PC-9 (cell line): ENCODE data around the gene PAQR6. TPM values are rescaled to one million over a fixed set of nuclear protein-coding genes. Genes with fewer than 3 reads are reported as not detected.

Experiments used
- BruUV-seq: library from RNA; stranded (reverse); fragments of 400-500 nt; replicated peaks from 2 replicates; lab custom pipeline; 2021; lab: Mats Ljungman, UMichigan
- CTCF ChIA-PET: fragments of 300-600 bp; sonication (Branson Sonifier 250); formaldehyde crosslinking; loops from one replicate; lab custom pipeline; 2022; ENCODE audit warnings: antibody characterized with exemption; lab: Charles Lee
- POLR2A ChIA-PET: fragments of 300-600 bp; sonication (Branson Sonifier 250); formaldehyde crosslinking; loops from one replicate; lab custom pipeline; 2022; ENCODE audit warnings: antibody characterized with exemption; ENCODE audit not compliant: unreplicated experiment; lab: Charles Lee
- DNase-seq, 2 experiments: peaks; one replicate each; pipeline versions ENCODE4 v3.0.0 to v3.0.0-alpha.2; 2015 to 2022; ENCODE audit warnings: mixed read lengths in 1 of 2
- H2AFZ ChIP-seq: fragments of 200-600 bp; sonication (generic); 2 replicates; pipeline ENCODE4 v1.8.1; 2017; ENCODE audit warnings: antibody characterized with exemption
- H3F3A ChIP-seq: fragments of 200-600 bp; sonication (generic); 2 replicates; pipeline ENCODE4 v1.8.1; 2017; ENCODE audit warnings: antibody characterized with exemption, mild to moderate bottlenecking, low read depth; ENCODE audit not compliant: insufficient read depth
- H3K27ac ChIP-seq: fragments of 200-600 bp; sonication (generic); 2 replicates; pipeline ENCODE4 v1.6.1; 2016; ENCODE audit warnings: mixed run types
- H3K27me3 ChIP-seq: fragments of 200-600 bp; sonication (generic); 2 replicates; pipeline ENCODE4 v1.6.1; 2016; ENCODE audit warnings: low read depth, mixed run types; ENCODE audit not compliant: insufficient read depth
- H3K36me3 ChIP-seq: fragments of 200-600 bp; sonication (generic); 2 replicates; pipeline ENCODE4 v1.6.1; 2016; ENCODE audit warnings: low read depth, mixed run types
- H3K4me1 ChIP-seq: fragments of 200-600 bp; sonication (generic); replicated peaks from 2 replicates; pipeline ENCODE4 v1.6.1; 2016; ENCODE audit warnings: mixed run types; ENCODE audit not compliant: insufficient read depth
- H3K4me2 ChIP-seq: fragments of 200-600 bp; sonication (generic); 2 replicates; pipeline ENCODE4 v1.6.1; 2017; ENCODE audit warnings: mixed run types
- H3K4me3 ChIP-seq: fragments of 200-600 bp; sonication (generic); 2 replicates; pipeline ENCODE4 v1.6.1; 2016; ENCODE audit warnings: mixed run types
- H3K79me2 ChIP-seq: fragments of 200-600 bp; sonication (generic); 2 replicates; pipeline ENCODE4 v1.6.1; 2017; ENCODE audit warnings: low read depth, mixed run types
- H3K9me2 ChIP-seq: fragments of 200-600 bp; sonication (generic); 2 replicates; pipeline ENCODE4 v1.8.1; 2017; ENCODE audit warnings: mild to moderate bottlenecking; ENCODE audit not compliant: insufficient read depth
- H3K9me3 ChIP-seq: fragments of 200-600 bp; sonication (generic); 2 replicates; pipeline ENCODE4 v1.8.1; 2016; ENCODE audit warnings: low read depth; ENCODE audit not compliant: insufficient read depth
- H4K20me1 ChIP-seq: fragments of 200-600 bp; sonication (generic); 2 replicates; pipeline ENCODE4 v1.8.1; 2017; ENCODE audit not compliant: insufficient read depth
- EZH2 ChIP-seq: fragments of 200-600 bp; sonication (generic); IDR thresholded peaks from 2 replicates; pipeline ENCODE4 v1.8.0; 2017; ENCODE audit warnings: antibody characterized with exemption, low read depth
- intact Hi-C: fragments of 100-400 bp; cut with micrococcal nuclease; formaldehyde crosslinking; loops from one replicate; pipeline ENCODE4 v1.10.0; 2022; ENCODE audit not compliant: unreplicated experiment
- total RNA-seq: library from RNA; stranded (reverse); gene quantifications from 2 replicates; pipeline ENCODE4 v1.2.3, GENCODE V29; 2021
- TF ChIP-seq, protein P1 (sequence below): fragments of 200-600 bp; sonication (generic); conservative IDR thresholded peaks from 2 replicates; pipeline ENCODE4 v1.6.1; 2017; ENCODE audit warnings: mixed run types, antibody characterized with exemption, mild to moderate bottlenecking, moderate library complexity

The PAQR6 gene
- total RNA-seq, 1 experiment from 2014 or later, result 12.3 TPM

DNA sequence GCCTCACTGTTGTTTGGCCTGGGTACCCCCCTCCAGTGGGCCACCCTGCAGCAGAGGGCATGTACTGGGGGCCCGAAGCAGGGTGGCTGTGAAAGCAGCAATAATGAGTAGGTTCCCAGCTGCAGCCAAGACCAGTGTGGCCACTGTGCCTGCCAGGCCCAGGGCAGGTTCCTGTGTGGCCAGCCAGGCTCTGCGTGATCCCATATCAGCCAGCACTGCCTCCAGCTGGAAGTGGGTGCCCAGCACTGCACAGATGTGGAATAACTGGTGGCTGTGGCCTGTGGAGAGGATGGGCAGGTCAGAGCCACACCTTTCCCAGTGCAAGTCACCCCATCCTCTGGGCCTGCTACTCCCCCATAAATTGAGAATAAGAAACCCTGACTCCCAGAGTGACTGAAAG is 3.7 kb downstream of the PAQR6 start:
- intact Hi-C loops, result no loop called here
- no peaks in the 10 kb centered on the region for H3K9me3 ChIP-seq
- ChIA-PET CTCF (no interaction called here), POLR2A (no interaction called here)
- H2AFZ ChIP-seq, result no peak overlapping the region
- H3F3A ChIP-seq, result peaks cover 21% of the 10 kb centered on the region; the same call in 1 of the 2 replicates
- no peak overlapping the region for H3K4me3 ChIP-seq
- no peaks in the 10 kb centered on the region for H3K9me2 ChIP-seq
- BruUV-seq, result no TSS peak
- no peaks in the 10 kb centered on the region for H3K36me3 ChIP-seq
- H3K27me3 ChIP-seq, result no peaks in the 10 kb centered on the region
- no peaks in the 10 kb centered on the region for H3K79me2 ChIP-seq
- no peaks in the 10 kb centered on the region for H3K4me1 ChIP-seq
- no peak for TF ChIP-seq EZH2
- TF ChIP-seq, protein P1, sequence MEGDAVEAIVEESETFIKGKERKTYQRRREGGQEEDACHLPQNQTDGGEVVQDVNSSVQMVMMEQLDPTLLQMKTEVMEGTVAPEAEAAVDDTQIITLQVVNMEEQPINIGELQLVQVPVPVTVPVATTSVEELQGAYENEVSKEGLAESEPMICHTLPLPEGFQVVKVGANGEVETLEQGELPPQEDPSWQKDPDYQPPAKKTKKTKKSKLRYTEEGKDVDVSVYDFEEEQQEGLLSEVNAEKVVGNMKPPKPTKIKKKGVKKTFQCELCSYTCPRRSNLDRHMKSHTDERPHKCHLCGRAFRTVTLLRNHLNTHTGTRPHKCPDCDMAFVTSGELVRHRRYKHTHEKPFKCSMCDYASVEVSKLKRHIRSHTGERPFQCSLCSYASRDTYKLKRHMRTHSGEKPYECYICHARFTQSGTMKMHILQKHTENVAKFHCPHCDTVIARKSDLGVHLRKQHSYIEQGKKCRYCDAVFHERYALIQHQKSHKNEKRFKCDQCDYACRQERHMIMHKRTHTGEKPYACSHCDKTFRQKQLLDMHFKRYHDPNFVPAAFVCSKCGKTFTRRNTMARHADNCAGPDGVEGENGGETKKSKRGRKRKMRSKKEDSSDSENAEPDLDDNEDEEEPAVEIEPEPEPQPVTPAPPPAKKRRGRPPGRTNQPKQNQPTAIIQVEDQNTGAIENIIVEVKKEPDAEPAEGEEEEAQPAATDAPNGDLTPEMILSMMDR, result no peak
- no peaks in the 10 kb centered on the region; the same call in 1 of the 2 replicates for H4K20me1 ChIP-seq
- no peak overlapping the region for H3K27ac ChIP-seq
- DNase-seq, result no peak
- no peak overlapping the region for H3K4me2 ChIP-seq

DNA sequence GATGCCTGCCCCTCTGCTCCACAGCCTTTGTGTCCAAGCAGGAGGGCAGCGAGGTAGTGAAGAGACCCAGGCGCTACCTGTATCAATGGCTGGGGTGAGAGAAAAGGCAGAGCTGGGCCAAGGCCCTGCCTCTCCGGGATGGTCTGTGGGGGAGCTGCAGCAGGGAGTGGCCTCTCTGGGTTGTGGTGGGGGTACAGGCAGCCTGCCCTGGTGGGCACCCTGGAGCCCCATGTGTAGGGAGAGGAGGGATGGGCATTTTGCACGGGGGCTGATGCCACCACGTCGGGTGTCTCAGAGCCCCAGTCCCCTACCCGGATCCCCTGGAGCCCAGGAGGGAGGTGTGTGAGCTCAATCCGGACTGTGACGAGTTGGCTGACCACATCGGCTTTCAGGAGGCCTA is 5.1 kb downstream of the PAQR6 start:
- Histone ChIP-seq H3K9me3 (no peaks in the 10 kb centered on the region), H2AFZ (no peak overlapping the region), H3K4me1 (no peaks in the 10 kb centered on the region), H3K4me2 (no peak overlapping the region), H3K27me3 (no peaks in the 10 kb centered on the region), H3K36me3 (no peaks in the 10 kb centered on the region), H4K20me1 (no peaks in the 10 kb centered on the region; the same call in 1 of the 2 replicates), H3K4me3 (no peak overlapping the region), H3K79me2 (no peaks in the 10 kb centered on the region), H3F3A (peaks cover 11% of the 10 kb centered on the region; the same call in 1 of the 2 replicates), H3K9me2 (no peaks in the 10 kb centered on the region), H3K27ac (no peak overlapping the region)
- TF ChIP-seq, protein P1, result no peak
- TF ChIP-seq EZH2, result no peak
- intact Hi-C loops, result no loop called here
- DNase-seq, result no peak
- ChIA-PET CTCF (no interaction called here), POLR2A (no interaction called here)
- BruUV-seq, result no TSS peak

GRCh38 chr1:156241926-156242325 is 5.9 kb downstream of the PAQR6 start, which contains the start of gene BGLAP:
TSS of gene BGLAP (plus strand) at chr1:156242184. CDS start at chr1:156242232, 48 bp downstream.
- Histone ChIP-seq H3K27ac (no peak within 1 kb of the TSS), H3K9me3 (no peaks in the 10 kb centered on the region), H4K20me1 (no peaks in the 10 kb centered on the region; the same call in 1 of the 2 replicates), H3K36me3 (no peaks in the 10 kb centered on the region), H3K27me3 (no peaks in the 10 kb centered on the region), H3K4me3 (no peak within 1 kb of the TSS), H3K79me2 (no peaks in the 10 kb centered on the region), H3F3A (peaks cover 11% of the 10 kb centered on the region; the same call in 1 of the 2 replicates), H3K4me1 (no peaks in the 10 kb centered on the region), H3K4me2 (0 out of 2 replicates have a peak within 1 kb of the TSS, but pooled peaks have one; percentile 15), H3K9me2 (no peaks in the 10 kb centered on the region), H2AFZ (no peak within 1 kb of the TSS)
- no peak for DNase-seq
- intact Hi-C loops, result no loop called here
- BruUV-seq, result no TSS peak
- TF ChIP-seq EZH2, result no peak
- POLR2A ChIA-PET, result interaction anchor here (0.6 kb wide), 1 partner anchor 302 kb away, joined by 3 read pairs; no protein-coding TSS in a partner anchor
- CTCF ChIA-PET, result no interaction called here
